ENCODE results near the gene TPD52L3.

TPD52L3 gene

DNA sequence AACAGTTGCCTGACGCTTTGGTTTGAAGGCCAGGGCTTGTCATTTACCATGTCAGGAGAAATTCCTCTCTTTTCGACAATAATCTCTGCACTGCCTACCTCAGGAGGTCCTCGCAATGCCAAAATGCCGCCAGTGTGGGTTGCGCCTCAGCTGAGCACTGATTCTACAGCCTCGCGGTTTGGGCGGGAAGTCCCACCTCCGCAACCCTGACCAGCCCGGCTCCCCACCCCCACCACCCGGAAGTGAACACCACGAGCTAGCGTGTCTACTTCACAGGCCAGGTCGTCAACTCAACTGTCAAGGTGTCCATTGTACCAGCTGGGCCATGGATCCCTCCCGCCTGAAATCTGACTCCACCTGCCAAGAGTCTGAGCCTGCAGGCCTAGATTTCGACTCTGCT is at the start of gene TPD52L3:
Gene TPD52L3 (plus strand): TSS at position 273 of the 400 bp plus-strand sequence. CDS start 221 bp downstream, outside the sequence.
- no peak for DNase-seq (ENCODE audit: low read depth in 2 of 2)

DNA sequence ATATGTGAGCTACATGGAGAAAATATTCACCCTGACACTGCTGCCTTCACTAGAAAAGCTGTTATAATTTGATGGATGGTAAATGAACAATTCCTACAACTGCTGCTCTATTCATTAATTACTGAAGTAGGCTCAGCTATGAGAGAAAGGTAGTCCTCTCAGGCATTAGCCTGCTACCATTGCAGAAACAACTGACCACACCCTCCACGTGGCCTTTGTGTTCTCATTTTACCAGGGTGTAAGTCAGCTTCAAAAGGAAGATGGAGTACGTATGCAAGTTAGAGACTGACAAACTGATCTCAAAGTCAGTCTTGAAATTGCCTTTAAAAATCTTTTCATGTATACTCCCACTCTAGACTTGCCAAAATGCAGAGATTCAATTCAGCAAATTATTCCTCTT is 26.3 kb upstream of the TPD52L3 start:
- DNase-seq (ENCODE audit: low read depth in 2 of 2), result no peak

DNA sequence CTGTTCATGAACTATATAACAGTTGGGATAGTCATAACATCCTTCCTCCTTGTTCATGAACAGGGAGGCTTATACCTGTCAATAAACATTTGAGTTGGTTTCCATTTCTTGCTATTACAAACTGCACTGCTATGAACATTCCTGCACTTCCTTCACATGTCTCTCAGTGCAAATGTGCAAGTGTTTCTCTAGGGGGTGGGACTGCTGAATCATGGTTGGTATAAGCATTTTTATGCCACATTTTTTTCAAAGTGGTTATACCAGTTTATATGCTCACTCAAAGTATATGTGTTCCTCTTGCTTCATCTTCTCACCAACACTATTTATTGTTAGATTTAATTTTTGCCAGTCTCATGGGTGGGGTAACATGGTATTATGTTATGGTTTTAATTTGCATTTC is 25.8 kb upstream of the TPD52L3 start:
- DNase-seq (ENCODE audit: low read depth in 2 of 2), result no peak

- no peak for DNase-seq (ENCODE audit: low read depth in 2 of 2)
Measured at GRCh38 chr9:6304232-6304631, 23.9 kb upstream of the TPD52L3 start.

GRCh38 chr9:6305954-6306563 is 22.1 kb upstream of the TPD52L3 start:
- no peak for DNase-seq (ENCODE audit: low read depth in 2 of 2)

- no peak for DNase-seq (ENCODE audit: low read depth in 2 of 2)
Measured at GRCh38 chr9:6307551-6308096, 20.6 kb upstream of the TPD52L3 start.

DNA sequence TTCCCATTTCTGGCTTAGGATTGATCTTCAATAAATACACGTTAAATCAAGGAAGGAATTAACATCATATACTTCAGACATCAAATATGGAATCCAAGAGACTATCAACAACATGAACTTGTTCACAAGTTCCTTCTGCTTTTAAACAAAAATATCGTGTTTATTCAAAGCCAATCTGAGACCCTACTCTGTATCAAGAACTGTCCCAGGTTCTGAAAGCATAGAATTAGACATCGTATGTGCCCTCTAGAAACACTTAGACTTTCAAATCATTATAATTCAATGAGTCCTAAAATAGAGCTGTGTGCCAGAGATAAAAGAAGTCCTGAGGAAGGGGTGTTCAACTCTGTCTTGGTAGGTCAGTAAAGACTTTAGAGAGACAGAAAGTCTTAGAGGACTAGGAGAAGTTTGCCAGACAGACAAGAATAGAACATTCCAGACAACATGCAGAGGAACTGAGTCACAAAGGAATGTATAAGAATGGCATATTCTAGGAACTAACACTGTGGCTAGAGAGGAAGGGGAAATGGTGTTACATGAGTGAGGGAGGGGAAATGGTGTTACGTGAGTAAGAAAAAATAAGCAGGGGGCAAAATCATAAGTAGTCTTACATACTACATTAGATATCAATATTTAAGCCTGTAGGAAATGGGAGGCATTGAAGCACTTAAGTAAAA is 2.9 kb downstream of the TPD52L3 start:
- DNase-seq (ENCODE audit: low read depth in 2 of 2), result no peak

- no peak for DNase-seq (ENCODE audit: low read depth in 2 of 2)
Measured at GRCh38 chr9:6334305-6334704, 6.1 kb downstream of the TPD52L3 start.

GRCh38 chr9:6348766-6349165 is 20.6 kb downstream of the TPD52L3 start:
- DNase-seq (ENCODE audit: low read depth in 2 of 2), result no peak

- no peak for DNase-seq (ENCODE audit: low read depth in 2 of 2)
Measured at GRCh38 chr9:6351737-6352136, 23.6 kb downstream of the TPD52L3 start.

- DNase-seq (ENCODE audit: low read depth in 2 of 2), result no peak
Measured at GRCh38 chr9:6354072-6354686, 26.0 kb downstream of the TPD52L3 start.

- no peak for DNase-seq (ENCODE audit: low read depth in 2 of 2)
Measured at GRCh38 chr9:6355728-6356127, 27.6 kb downstream of the TPD52L3 start.

DNA sequence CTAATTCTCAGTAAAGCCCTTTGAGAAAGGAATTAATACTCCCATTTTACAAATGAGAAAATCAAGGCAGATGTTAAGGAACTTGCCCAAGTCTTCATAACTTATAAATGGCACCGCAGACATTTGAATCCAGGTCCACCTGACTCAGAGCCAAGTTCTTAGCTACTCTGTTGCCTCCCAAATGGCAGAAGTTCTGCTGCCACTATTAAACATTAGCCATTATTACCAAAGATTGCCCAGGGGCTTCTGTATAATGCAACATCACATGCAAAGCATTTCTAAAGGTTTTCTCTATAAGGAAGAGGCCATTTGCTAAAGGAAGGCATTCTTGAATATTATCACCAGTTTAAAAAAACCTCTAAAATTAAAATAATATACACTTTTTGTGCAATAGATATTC is 28.3 kb downstream of the TPD52L3 start:
- DNase-seq (ENCODE audit: low read depth in 2 of 2), result no peak

GRCh38 chr9:6356904-6357303 is 28.7 kb downstream of the TPD52L3 start:
- DNase-seq (ENCODE audit: low read depth in 2 of 2), result no peak

DNA sequence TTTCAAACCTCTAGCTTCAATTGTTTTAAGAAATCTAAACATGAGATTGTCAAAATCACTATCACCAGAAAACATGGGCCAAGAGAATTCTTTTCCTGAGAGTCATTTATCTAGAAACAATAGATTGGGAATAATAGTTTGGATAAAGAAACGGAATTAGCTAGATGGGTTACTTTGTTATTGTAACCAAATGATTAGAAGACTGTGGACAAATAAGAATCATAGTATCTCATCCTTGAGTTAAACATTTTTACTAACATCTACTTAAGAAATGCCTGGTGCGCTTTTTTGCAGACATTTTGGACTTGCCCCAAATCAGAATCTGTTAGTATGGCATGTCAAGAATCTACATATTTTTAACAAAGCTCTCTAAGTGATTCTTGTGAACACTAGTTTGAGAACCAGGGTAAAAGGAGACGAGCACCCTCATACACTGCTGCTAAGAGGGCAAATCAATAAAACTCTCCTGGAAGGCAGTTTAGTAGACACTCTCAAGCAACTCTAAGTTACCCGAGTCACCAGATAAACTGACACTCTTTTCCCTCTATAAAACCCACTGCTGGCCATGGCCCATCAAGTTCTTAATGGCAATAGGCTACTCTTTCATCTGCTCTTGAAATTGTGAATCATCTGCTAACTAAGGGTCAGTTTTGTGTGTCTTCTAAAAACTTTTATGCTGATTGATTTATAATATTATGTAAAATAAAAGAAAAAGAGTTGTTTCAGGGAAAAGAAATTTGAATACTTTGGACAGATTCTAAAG is 39.1 kb downstream of the TPD52L3 start:
- DNase-seq (ENCODE audit: low read depth in 2 of 2), result no peak

DNA sequence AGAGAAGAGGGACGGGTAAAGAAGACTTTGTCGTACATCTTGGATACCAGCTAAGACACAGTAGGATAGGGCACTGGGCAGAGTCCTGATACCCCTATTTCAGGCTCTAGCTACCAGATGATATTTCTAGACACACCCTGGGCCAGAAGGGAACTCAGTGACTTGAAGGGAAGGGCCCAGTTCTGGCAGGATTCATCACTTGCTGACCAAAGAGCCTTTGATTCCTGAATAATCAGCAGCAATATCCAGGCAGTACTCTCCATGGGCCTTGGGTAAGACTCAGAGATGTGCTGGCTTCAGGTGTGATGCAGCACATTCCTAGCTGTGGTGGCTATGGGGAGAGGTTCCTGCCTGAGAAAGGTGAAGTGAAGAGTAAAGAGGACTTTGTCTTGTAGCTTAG is 40.7 kb downstream of the TPD52L3 start:
- no peak for DNase-seq (ENCODE audit: low read depth in 2 of 2)

All from stimulated activated CD4-positive, alpha-beta T cell treated with anti-CD3 and anti-CD28 coated beads, Interleukin-12 subunit alpha, Interleukin-12 subunit beta, amount 100 ng/mL, for 24 hours (primary cell).